Measurements from ENCODE around the gene HS3ST3B1.

Gene HS3ST3B1

GRCh38 chr17:14301279-14302090 lies 604 bp downstream of the HS3ST3B1 start:
- peak overlapping the region; percentile 70 for H3K4me3 ChIP-seq (ENCODE audit: low read depth, low read length)
- no CpG with 5 or more reads among the region's 90 CpGs for WGBS (ENCODE audit: extremely low coverage, insufficient coverage, insufficient read length)

GRCh38 chr17:14302091-14302430 lies 1.2 kb downstream of the HS3ST3B1 start:
- Histone ChIP-seq H3K4me2 (ENCODE audit: low read length) (peak overlapping the region; percentile 99), H3K23ac (ENCODE audit: low read length) (no peak overlapping the region), H2AFZ (ENCODE audit: insufficient read depth, low read length, poor library complexity) (peak overlapping the region; percentile 28), H4K91ac (ENCODE audit: low read depth, low read length) (no peak overlapping the region), H2BK120ac (ENCODE audit: insufficient read depth, low read length, poor library complexity) (peak overlapping the region; percentile 25), H3K14ac (ENCODE audit: low read length) (no peak overlapping the region), H3K79me1 (ENCODE audit: low read length) (peaks cover 10% of the 10 kb centered on the region), H3K27ac (ENCODE audit: low read depth, low read length) (no peak overlapping the region), H3K9ac (ENCODE audit: low read length) (peak overlapping the region; percentile 64), H3K4me1 (ENCODE audit: control insufficient read depth in 1 of 2, insufficient read depth in 2 of 2, low read length in 2 of 2) (peaks cover 21 to 35% of the 10 kb centered on the region in 2 experiments), H3K36me3 (ENCODE audit: control insufficient read depth in 1 of 2, insufficient read depth in 2 of 2, low read length in 2 of 2) (no peaks in the 10 kb centered on the region), H2BK12ac (ENCODE audit: low read length) (no peak overlapping the region), H3K4me3 (ENCODE audit: low read depth, low read length) (peak overlapping the region; percentile 70), H2BK5ac (ENCODE audit: low read depth, low read length, poor library complexity) (no peak overlapping the region), H3K18ac (ENCODE audit: low read length) (peak overlapping the region; percentile 6), H3K79me2 (ENCODE audit: control insufficient read depth, insufficient read depth, low read length, poor library complexity) (peaks cover 7% of the 10 kb centered on the region), H3K27me3 (ENCODE audit: insufficient read depth, low read length) (peaks cover 40% of the 10 kb centered on the region), H4K12ac (ENCODE audit: low read depth, low read length) (no peak overlapping the region), H3K4ac (ENCODE audit: low read depth, low read length) (peak overlapping the region; percentile 36), H4K8ac (ENCODE audit: low read depth, low read length) (no peak overlapping the region), H2AK5ac (ENCODE audit: low read length) (no peak overlapping the region), H3K9me3 (ENCODE audit: insufficient read depth, low read depth, low read length) (no peaks in the 10 kb centered on the region)
- no CpG with 5 or more reads among the region's 25 CpGs for WGBS (ENCODE audit: extremely low coverage, insufficient coverage, insufficient read length)
- DNase-seq, result peak; percentile 8 to 55

More at GRCh38 chr17:14301279-14302090, 604 bp downstream of the HS3ST3B1 start:
- H3K27ac ChIP-seq (ENCODE audit: low read depth, low read length), result no peak overlapping the region
- H3K27me3 ChIP-seq (ENCODE audit: insufficient read depth, low read length), result peaks cover 46% of the 10 kb centered on the region
- no peak overlapping the region for H3K23ac ChIP-seq (ENCODE audit: low read length)
- H3K9ac ChIP-seq (ENCODE audit: low read length), result peak overlapping the region; percentile 64
- no peak overlapping the region for H2BK12ac ChIP-seq (ENCODE audit: low read length)
- peak in 1 of 2 donors; percentile 45 for DNase-seq
- peaks cover 3% of the 10 kb centered on the region for H3K9me3 ChIP-seq (ENCODE audit: insufficient read depth, low read depth, low read length)
- no peak overlapping the region for H4K8ac ChIP-seq (ENCODE audit: low read depth, low read length)
- H2BK5ac ChIP-seq (ENCODE audit: low read depth, low read length, poor library complexity), result no peak overlapping the region
- H3K4me1 ChIP-seq (ENCODE audit: control insufficient read depth in 1 of 2, insufficient read depth in 2 of 2, low read length in 2 of 2), result peaks cover 21 to 38% of the 10 kb centered on the region in 2 experiments
- H2BK120ac ChIP-seq (ENCODE audit: insufficient read depth, low read length, poor library complexity), result peak overlapping the region; percentile 10
- no peak overlapping the region for H4K91ac ChIP-seq (ENCODE audit: low read depth, low read length)
- peak overlapping the region; percentile 99 for H3K4me2 ChIP-seq (ENCODE audit: low read length)
- peak overlapping the region; percentile 19 for H3K4ac ChIP-seq (ENCODE audit: low read depth, low read length)
- H3K36me3 ChIP-seq (ENCODE audit: control insufficient read depth in 1 of 2, insufficient read depth in 2 of 2, low read length in 2 of 2), result no peaks in the 10 kb centered on the region
- no peak overlapping the region for H2AK5ac ChIP-seq (ENCODE audit: low read length)
- no peak overlapping the region for H4K12ac ChIP-seq (ENCODE audit: low read depth, low read length)
- H3K79me2 ChIP-seq (ENCODE audit: control insufficient read depth, insufficient read depth, low read length, poor library complexity), result peaks cover 7% of the 10 kb centered on the region
- H2AFZ ChIP-seq (ENCODE audit: insufficient read depth, low read length, poor library complexity), result peak overlapping the region; percentile 77
- H3K79me1 ChIP-seq (ENCODE audit: low read length), result peaks cover 10% of the 10 kb centered on the region
- H3K14ac ChIP-seq (ENCODE audit: low read length), result peak overlapping the region; percentile 36
- H3K18ac ChIP-seq (ENCODE audit: low read length), result peak overlapping the region; percentile 6

GRCh38 chr17:14302431-14303099 lies 1.7 kb downstream of the HS3ST3B1 start:
- Histone ChIP-seq H3K4me2 (ENCODE audit: low read length) (peak overlapping the region; percentile 99), H3K79me1 (ENCODE audit: low read length) (peaks cover 9% of the 10 kb centered on the region), H2BK12ac (ENCODE audit: low read length) (no peak overlapping the region), H2AFZ (ENCODE audit: insufficient read depth, low read length, poor library complexity) (no peak overlapping the region), H4K12ac (ENCODE audit: low read depth, low read length) (no peak overlapping the region), H2BK5ac (ENCODE audit: low read depth, low read length, poor library complexity) (no peak overlapping the region), H3K23ac (ENCODE audit: low read length) (no peak overlapping the region), H3K9ac (ENCODE audit: low read length) (peak overlapping the region; percentile 57), H3K4me1 (ENCODE audit: control insufficient read depth in 1 of 2, insufficient read depth in 2 of 2, low read length in 2 of 2) (peaks cover 20 to 33% of the 10 kb centered on the region in 2 experiments), H4K91ac (ENCODE audit: low read depth, low read length) (no peak overlapping the region), H3K79me2 (ENCODE audit: control insufficient read depth, insufficient read depth, low read length, poor library complexity) (peaks cover 7% of the 10 kb centered on the region), H3K14ac (ENCODE audit: low read length) (no peak overlapping the region), H3K36me3 (ENCODE audit: control insufficient read depth in 1 of 2, insufficient read depth in 2 of 2, low read length in 2 of 2) (no peaks in the 10 kb centered on the region), H3K4ac (ENCODE audit: low read depth, low read length) (peak overlapping the region; percentile 44), H3K27ac (ENCODE audit: low read depth, low read length) (no peak overlapping the region), H4K8ac (ENCODE audit: low read depth, low read length) (peak overlapping the region; percentile 2), H3K4me3 (ENCODE audit: low read depth, low read length) (peak overlapping the region; percentile 70), H3K27me3 (ENCODE audit: insufficient read depth, low read length) (peaks cover 36% of the 10 kb centered on the region), H2AK5ac (ENCODE audit: low read length) (no peak overlapping the region), H3K18ac (ENCODE audit: low read length) (peak overlapping the region; percentile 28), H3K9me3 (ENCODE audit: insufficient read depth, low read depth, low read length) (no peaks in the 10 kb centered on the region), H2BK120ac (ENCODE audit: insufficient read depth, low read length, poor library complexity) (peak overlapping the region; percentile 25)
- peak; percentile 84 to 93 for DNase-seq
- no CpG with 5 or more reads among the region's 64 CpGs for WGBS (ENCODE audit: extremely low coverage, insufficient coverage, insufficient read length)

GRCh38 chr17:14303343-14304221 lies 2.7 kb downstream of the HS3ST3B1 start:
- DNase-seq, result peak; percentile 58 to 61
- H3K9me3 ChIP-seq (ENCODE audit: insufficient read depth, low read depth, low read length), result no peaks in the 10 kb centered on the region
- no peak overlapping the region for H2BK120ac ChIP-seq (ENCODE audit: insufficient read depth, low read length, poor library complexity)
- no peak overlapping the region for H2BK5ac ChIP-seq (ENCODE audit: low read depth, low read length, poor library complexity)
- H3K4me1 ChIP-seq (ENCODE audit: control insufficient read depth in 1 of 2, insufficient read depth in 2 of 2, low read length in 2 of 2), result peaks cover 11 to 29% of the 10 kb centered on the region in 2 experiments
- H3K36me3 ChIP-seq (ENCODE audit: control insufficient read depth in 1 of 2, insufficient read depth in 2 of 2, low read length in 2 of 2), result no peaks in the 10 kb centered on the region
- no peak overlapping the region for H3K4ac ChIP-seq (ENCODE audit: low read depth, low read length)
- no peak overlapping the region for H3K18ac ChIP-seq (ENCODE audit: low read length)
- peaks cover 26% of the 10 kb centered on the region for H3K27me3 ChIP-seq (ENCODE audit: insufficient read depth, low read length)
- no peak overlapping the region for H2BK12ac ChIP-seq (ENCODE audit: low read length)
- H4K12ac ChIP-seq (ENCODE audit: low read depth, low read length), result no peak overlapping the region
- H3K79me2 ChIP-seq (ENCODE audit: control insufficient read depth, insufficient read depth, low read length, poor library complexity), result peaks cover 7% of the 10 kb centered on the region
- H4K8ac ChIP-seq (ENCODE audit: low read depth, low read length), result no peak overlapping the region
- peak overlapping the region; percentile 60 for H3K4me3 ChIP-seq (ENCODE audit: low read depth, low read length)
- no peak overlapping the region for H3K14ac ChIP-seq (ENCODE audit: low read length)
- peaks cover 8% of the 10 kb centered on the region for H3K79me1 ChIP-seq (ENCODE audit: low read length)
- WGBS (ENCODE audit: extremely low coverage, insufficient coverage, insufficient read length), result no CpG with 5 or more reads among the region's 56 CpGs
- H2AK5ac ChIP-seq (ENCODE audit: low read length), result no peak overlapping the region
- no peak overlapping the region for H3K27ac ChIP-seq (ENCODE audit: low read depth, low read length)
- H4K91ac ChIP-seq (ENCODE audit: low read depth, low read length), result no peak overlapping the region
- H3K9ac ChIP-seq (ENCODE audit: low read length), result peak overlapping the region; percentile 13
- H3K4me2 ChIP-seq (ENCODE audit: low read length), result peak overlapping the region; percentile 99
- H2AFZ ChIP-seq (ENCODE audit: insufficient read depth, low read length, poor library complexity), result no peak overlapping the region
- peak overlapping the region; percentile 9 for H3K23ac ChIP-seq (ENCODE audit: low read length)
